ENCODE data around the gene RAP1A. TPM values are rescaled to one million over a fixed set of nuclear protein-coding genes. Genes with fewer than 3 reads are reported as not detected.

The RAP1A gene
- total RNA-seq, 1 experiment from 2014 or later = 50.9 TPM

- Histone ChIP-seq H3K9me3 (ENCODE audit: low read depth, low read length, poor library complexity, severe bottlenecking) (no peaks in the 10 kb centered on the region), H3K27ac (ENCODE audit: low read depth, low read length, poor library complexity, severe bottlenecking) (peak overlapping the region; percentile 0), H3K27me3 (replicated peaks; ENCODE audit: insufficient read depth, low read depth, low read length, poor library complexity) (no peaks in the 10 kb centered on the region), H3K4me3 (ENCODE audit: low read depth, low read length, poor library complexity, severe bottlenecking) (no peak overlapping the region), H3K4me1 (ENCODE audit: insufficient read depth, low read length, poor library complexity, severe bottlenecking) (peaks cover 9% of the 10 kb centered on the region), H3K36me3 (ENCODE audit: insufficient read depth, low read length, poor library complexity, severe bottlenecking) (no peaks in the 10 kb centered on the region)
- intact Hi-C loops (cut with micrococcal nuclease; ENCODE audit: unreplicated experiment) = no loop called here
- ChIA-PET CTCF (interaction anchor here (0.5 to 0.9 kb wide), 2 partner anchors 25 to 28 kb away, joined by 3 to 11 read pairs; no protein-coding TSS in a partner anchor), POLR2A (ENCODE audit: low non-redundant PET) (no interaction called here)
- DNase-seq (ENCODE audit: low spot score) = peak; percentile 92
- BruUV-seq (replicated peaks) = no TSS peak
- TF ChIP-seq, protein P1, sequence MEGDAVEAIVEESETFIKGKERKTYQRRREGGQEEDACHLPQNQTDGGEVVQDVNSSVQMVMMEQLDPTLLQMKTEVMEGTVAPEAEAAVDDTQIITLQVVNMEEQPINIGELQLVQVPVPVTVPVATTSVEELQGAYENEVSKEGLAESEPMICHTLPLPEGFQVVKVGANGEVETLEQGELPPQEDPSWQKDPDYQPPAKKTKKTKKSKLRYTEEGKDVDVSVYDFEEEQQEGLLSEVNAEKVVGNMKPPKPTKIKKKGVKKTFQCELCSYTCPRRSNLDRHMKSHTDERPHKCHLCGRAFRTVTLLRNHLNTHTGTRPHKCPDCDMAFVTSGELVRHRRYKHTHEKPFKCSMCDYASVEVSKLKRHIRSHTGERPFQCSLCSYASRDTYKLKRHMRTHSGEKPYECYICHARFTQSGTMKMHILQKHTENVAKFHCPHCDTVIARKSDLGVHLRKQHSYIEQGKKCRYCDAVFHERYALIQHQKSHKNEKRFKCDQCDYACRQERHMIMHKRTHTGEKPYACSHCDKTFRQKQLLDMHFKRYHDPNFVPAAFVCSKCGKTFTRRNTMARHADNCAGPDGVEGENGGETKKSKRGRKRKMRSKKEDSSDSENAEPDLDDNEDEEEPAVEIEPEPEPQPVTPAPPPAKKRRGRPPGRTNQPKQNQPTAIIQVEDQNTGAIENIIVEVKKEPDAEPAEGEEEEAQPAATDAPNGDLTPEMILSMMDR (conservative IDR thresholded peaks at IDR 0.05; ENCODE audit: low read depth, low read length) = no peak
- TF ChIP-seq EZH2 (IDR thresholded peaks at IDR 0.05; ENCODE audit: borderline replicate concordance, low read depth, low read length, poor library complexity, severe bottlenecking) = no peak
These were observed 70.7 kb downstream of the RAP1A start for GRCh38 chr1:111690306-111690617.

- BruUV-seq (replicated peaks) = no TSS peak
- TF ChIP-seq EZH2 (IDR thresholded peaks at IDR 0.05; ENCODE audit: borderline replicate concordance, low read depth, low read length, poor library complexity, severe bottlenecking) = no peak
- TF ChIP-seq, protein P1 (conservative IDR thresholded peaks at IDR 0.05; ENCODE audit: low read depth, low read length) = no peak
- intact Hi-C loops (cut with micrococcal nuclease; ENCODE audit: unreplicated experiment) = no loop called here
- H3K9me3 ChIP-seq (ENCODE audit: low read depth, low read length, poor library complexity, severe bottlenecking) = no peaks in the 10 kb centered on the region
- POLR2A ChIA-PET (ENCODE audit: low non-redundant PET) = no interaction called here
- no peak overlapping the region for H3K4me3 ChIP-seq (ENCODE audit: low read depth, low read length, poor library complexity, severe bottlenecking)
- CTCF ChIA-PET = no interaction called here
- no peaks in the 10 kb centered on the region for H3K27me3 ChIP-seq (replicated peaks; ENCODE audit: insufficient read depth, low read depth, low read length, poor library complexity)
- peaks cover 9% of the 10 kb centered on the region for H3K4me1 ChIP-seq (ENCODE audit: insufficient read depth, low read length, poor library complexity, severe bottlenecking)
- H3K27ac ChIP-seq (ENCODE audit: low read depth, low read length, poor library complexity, severe bottlenecking) = no peak overlapping the region
- H3K36me3 ChIP-seq (ENCODE audit: insufficient read depth, low read length, poor library complexity, severe bottlenecking) = no peaks in the 10 kb centered on the region
- no peak for DNase-seq (ENCODE audit: low spot score)
These were observed 72.3 kb downstream of the RAP1A start for GRCh38 chr1:111691886-111692285.

GRCh38 chr1:111695801-111696200 lies 76.2 kb downstream of the RAP1A start:
- Histone ChIP-seq H3K36me3 (ENCODE audit: insufficient read depth, low read length, poor library complexity, severe bottlenecking) (peaks cover 12% of the 10 kb centered on the region), H3K27me3 (replicated peaks; ENCODE audit: insufficient read depth, low read depth, low read length, poor library complexity) (no peaks in the 10 kb centered on the region), H3K9me3 (ENCODE audit: low read depth, low read length, poor library complexity, severe bottlenecking) (no peaks in the 10 kb centered on the region), H3K4me1 (ENCODE audit: insufficient read depth, low read length, poor library complexity, severe bottlenecking) (no peaks in the 10 kb centered on the region), H3K27ac (ENCODE audit: low read depth, low read length, poor library complexity, severe bottlenecking) (no peak overlapping the region), H3K4me3 (ENCODE audit: low read depth, low read length, poor library complexity, severe bottlenecking) (no peak overlapping the region)
- DNase-seq (ENCODE audit: low spot score) = no peak
- intact Hi-C loops (cut with micrococcal nuclease; ENCODE audit: unreplicated experiment) = no loop called here
- POLR2A ChIA-PET (ENCODE audit: low non-redundant PET) = no interaction called here
- no peak for TF ChIP-seq EZH2 (IDR thresholded peaks at IDR 0.05; ENCODE audit: borderline replicate concordance, low read depth, low read length, poor library complexity, severe bottlenecking)
- TF ChIP-seq, protein P1 (conservative IDR thresholded peaks at IDR 0.05; ENCODE audit: low read depth, low read length) = no peak
- BruUV-seq (replicated peaks) = no TSS peak
- CTCF ChIA-PET = no interaction called here

Measured in A673 (cell line).